ENCODE results near the gene SPATA31C1.
"Not testable (repeated sequence)": the region's sequence is repeated elsewhere in the genome, so short reads cannot be mapped to it uniquely, and the experiment has no call there.

SPATA31C1 gene

GRCh38 chr9:87886933-87887505 lies 30.7 kb upstream of the SPATA31C1 start:
- no peak for DNase-seq (ENCODE audit: low read depth)

- no peak for DNase-seq (ENCODE audit: low read depth)
Measured at GRCh38 chr9:87887661-87888480, 29.9 kb upstream of the SPATA31C1 start.

GRCh38 chr9:87888501-87888900 lies 29.3 kb upstream of the SPATA31C1 start:
- no peak for DNase-seq (ENCODE audit: low read depth)

- no peak for DNase-seq (ENCODE audit: low read depth)
Measured at GRCh38 chr9:87889065-87889881, 28.5 kb upstream of the SPATA31C1 start.

GRCh38 chr9:87889882-87890252 lies 27.9 kb upstream of the SPATA31C1 start:
- DNase-seq (ENCODE audit: low read depth), result no peak

GRCh38 chr9:87890837-87891236 lies 26.9 kb upstream of the SPATA31C1 start:
- DNase-seq (ENCODE audit: low read depth), result no peak

- DNase-seq (ENCODE audit: low read depth), result no peak
Measured at GRCh38 chr9:87891754-87892153, 26.0 kb upstream of the SPATA31C1 start.

- DNase-seq (ENCODE audit: low read depth), result no peak
Measured at GRCh38 chr9:87892956-87893355, 24.8 kb upstream of the SPATA31C1 start.

GRCh38 chr9:87894998-87895625 lies 22.6 kb upstream of the SPATA31C1 start:
- DNase-seq (ENCODE audit: low read depth), result no peak

- DNase-seq (ENCODE audit: low read depth), result no peak
Measured at GRCh38 chr9:87896891-87897290, 20.9 kb upstream of the SPATA31C1 start.

- DNase-seq (ENCODE audit: low read depth), result no peak
Measured at GRCh38 chr9:87898151-87898550, 19.6 kb upstream of the SPATA31C1 start.

- not testable (repeated sequence) for DNase-seq (ENCODE audit: low read depth)
Measured at GRCh38 chr9:87902371-87902770, 15.4 kb upstream of the SPATA31C1 start.

- no peak for DNase-seq (ENCODE audit: low read depth)
Measured at GRCh38 chr9:87909310-87910041, 8.3 kb upstream of the SPATA31C1 start.

- DNase-seq (ENCODE audit: low read depth), result no peak
Measured at GRCh38 chr9:87910821-87911220, 6.9 kb upstream of the SPATA31C1 start.

- not testable (repeated sequence) for DNase-seq (ENCODE audit: low read depth)
Measured at GRCh38 chr9:87919013-87919412, 1.3 kb downstream of the SPATA31C1 start.

- not testable (repeated sequence) for DNase-seq (ENCODE audit: low read depth)
Measured at GRCh38 chr9:87921561-87921960, 3.8 kb downstream of the SPATA31C1 start.

- not testable (repeated sequence) for DNase-seq (ENCODE audit: low read depth)
Measured at GRCh38 chr9:87923012-87923411, 5.2 kb downstream of the SPATA31C1 start.

GRCh38 chr9:87924851-87925250 lies 7.1 kb downstream of the SPATA31C1 start:
- not testable (repeated sequence) for DNase-seq (ENCODE audit: low read depth)

- DNase-seq (ENCODE audit: low read depth), result not testable (repeated sequence)
Measured at GRCh38 chr9:87929152-87929551, 11.4 kb downstream of the SPATA31C1 start.

- not testable (repeated sequence) for DNase-seq (ENCODE audit: low read depth)
Measured at GRCh38 chr9:87934444-87934843, 16.7 kb downstream of the SPATA31C1 start.

- not testable (repeated sequence) for DNase-seq (ENCODE audit: low read depth)
Measured at GRCh38 chr9:87937352-87937751, 19.6 kb downstream of the SPATA31C1 start.

- DNase-seq (ENCODE audit: low read depth), result not testable (repeated sequence)
Measured at GRCh38 chr9:87937918-87938317, 20.2 kb downstream of the SPATA31C1 start.
